ENCODE measurements around the gene MYLK4.
A peak's percentile ranks its signal among the peaks of the same experiment; 100 is the strongest.

- TF ChIP-seq ZNF33A (CRISPR knock-in tag; IDR thresholded peaks at IDR 0.05; ENCODE audit: borderline replicate concordance) (no peak; the same call in 1 of the 2 replicates), CBX1 (IDR thresholded peaks at IDR 0.05; ENCODE audit: low read depth) (no peak), HDAC6 (IDR thresholded peaks at IDR 0.05; ENCODE audit: low read depth, low read length) (no peak), ELF1 (CRISPR knock-in tag; IDR thresholded peaks at IDR 0.05) (no peak), STAT6 (CRISPR knock-in tag; IDR thresholded peaks at IDR 0.05; ENCODE audit: borderline replicate concordance) (no peak), HHEX (CRISPR knock-in tag; IDR thresholded peaks at IDR 0.05) (no peak), EP300 (IDR thresholded peaks at IDR 0.05; ENCODE audit: low read depth in 2 of 2, low read length in 2 of 2) (no peak), EP300 (CRISPR knock-in tag; IDR thresholded peaks at IDR 0.05; ENCODE audit: borderline replicate concordance) (no peak)
- TF ChIP-seq, protein P1, sequence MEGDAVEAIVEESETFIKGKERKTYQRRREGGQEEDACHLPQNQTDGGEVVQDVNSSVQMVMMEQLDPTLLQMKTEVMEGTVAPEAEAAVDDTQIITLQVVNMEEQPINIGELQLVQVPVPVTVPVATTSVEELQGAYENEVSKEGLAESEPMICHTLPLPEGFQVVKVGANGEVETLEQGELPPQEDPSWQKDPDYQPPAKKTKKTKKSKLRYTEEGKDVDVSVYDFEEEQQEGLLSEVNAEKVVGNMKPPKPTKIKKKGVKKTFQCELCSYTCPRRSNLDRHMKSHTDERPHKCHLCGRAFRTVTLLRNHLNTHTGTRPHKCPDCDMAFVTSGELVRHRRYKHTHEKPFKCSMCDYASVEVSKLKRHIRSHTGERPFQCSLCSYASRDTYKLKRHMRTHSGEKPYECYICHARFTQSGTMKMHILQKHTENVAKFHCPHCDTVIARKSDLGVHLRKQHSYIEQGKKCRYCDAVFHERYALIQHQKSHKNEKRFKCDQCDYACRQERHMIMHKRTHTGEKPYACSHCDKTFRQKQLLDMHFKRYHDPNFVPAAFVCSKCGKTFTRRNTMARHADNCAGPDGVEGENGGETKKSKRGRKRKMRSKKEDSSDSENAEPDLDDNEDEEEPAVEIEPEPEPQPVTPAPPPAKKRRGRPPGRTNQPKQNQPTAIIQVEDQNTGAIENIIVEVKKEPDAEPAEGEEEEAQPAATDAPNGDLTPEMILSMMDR (CRISPR knock-in tag; IDR thresholded peaks at IDR 0.05), result 0 out of 2 replicates have a peak, but pooled peaks have one; percentile 8
- TF ChIP-seq, protein P2, sequence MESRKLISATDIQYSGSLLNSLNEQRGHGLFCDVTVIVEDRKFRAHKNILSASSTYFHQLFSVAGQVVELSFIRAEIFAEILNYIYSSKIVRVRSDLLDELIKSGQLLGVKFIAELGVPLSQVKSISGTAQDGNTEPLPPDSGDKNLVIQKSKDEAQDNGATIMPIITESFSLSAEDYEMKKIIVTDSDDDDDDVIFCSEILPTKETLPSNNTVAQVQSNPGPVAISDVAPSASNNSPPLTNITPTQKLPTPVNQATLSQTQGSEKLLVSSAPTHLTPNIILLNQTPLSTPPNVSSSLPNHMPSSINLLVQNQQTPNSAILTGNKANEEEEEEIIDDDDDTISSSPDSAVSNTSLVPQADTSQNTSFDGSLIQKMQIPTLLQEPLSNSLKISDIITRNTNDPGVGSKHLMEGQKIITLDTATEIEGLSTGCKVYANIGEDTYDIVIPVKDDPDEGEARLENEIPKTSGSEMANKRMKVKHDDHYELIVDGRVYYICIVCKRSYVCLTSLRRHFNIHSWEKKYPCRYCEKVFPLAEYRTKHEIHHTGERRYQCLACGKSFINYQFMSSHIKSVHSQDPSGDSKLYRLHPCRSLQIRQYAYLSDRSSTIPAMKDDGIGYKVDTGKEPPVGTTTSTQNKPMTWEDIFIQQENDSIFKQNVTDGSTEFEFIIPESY (CRISPR knock-in tag; IDR thresholded peaks at IDR 0.05), result no peak
- TF ChIP-seq, protein P3, sequence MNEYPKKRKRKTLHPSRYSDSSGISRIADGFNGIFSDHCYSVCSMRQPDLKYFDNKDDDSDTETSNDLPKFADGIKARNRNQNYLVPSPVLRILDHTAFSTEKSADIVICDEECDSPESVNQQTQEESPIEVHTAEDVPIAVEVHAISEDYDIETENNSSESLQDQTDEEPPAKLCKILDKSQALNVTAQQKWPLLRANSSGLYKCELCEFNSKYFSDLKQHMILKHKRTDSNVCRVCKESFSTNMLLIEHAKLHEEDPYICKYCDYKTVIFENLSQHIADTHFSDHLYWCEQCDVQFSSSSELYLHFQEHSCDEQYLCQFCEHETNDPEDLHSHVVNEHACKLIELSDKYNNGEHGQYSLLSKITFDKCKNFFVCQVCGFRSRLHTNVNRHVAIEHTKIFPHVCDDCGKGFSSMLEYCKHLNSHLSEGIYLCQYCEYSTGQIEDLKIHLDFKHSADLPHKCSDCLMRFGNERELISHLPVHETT (CRISPR knock-in tag; conservative IDR thresholded peaks at IDR 0.05), result no peak
- TF ChIP-seq, protein P4, sequence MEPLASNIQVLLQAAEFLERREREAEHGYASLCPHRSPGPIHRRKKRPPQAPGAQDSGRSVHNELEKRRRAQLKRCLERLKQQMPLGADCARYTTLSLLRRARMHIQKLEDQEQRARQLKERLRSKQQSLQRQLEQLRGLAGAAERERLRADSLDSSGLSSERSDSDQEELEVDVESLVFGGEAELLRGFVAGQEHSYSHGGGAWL (CRISPR knock-in tag; IDR thresholded peaks at IDR 0.05), result no peak
Observed at GRCh38 chr6:2763876-2764540, 13.3 kb upstream of the MYLK4 start.

Measured in HepG2 (cell line).